EL (cell line): ENCODE results near the gene HSPB2.
A peak's percentile ranks its signal among the peaks of the same experiment; 100 is the strongest.
"Not testable (repeated sequence)": the region's sequence is repeated elsewhere in the genome, so short reads cannot be mapped to it uniquely, and the experiment has no call there.

Source experiments
- DNase-seq: peaks from one replicate; pipeline ENCODE4 v3.0.0-alpha.2; 2016

The HSPB2 gene, protein sequence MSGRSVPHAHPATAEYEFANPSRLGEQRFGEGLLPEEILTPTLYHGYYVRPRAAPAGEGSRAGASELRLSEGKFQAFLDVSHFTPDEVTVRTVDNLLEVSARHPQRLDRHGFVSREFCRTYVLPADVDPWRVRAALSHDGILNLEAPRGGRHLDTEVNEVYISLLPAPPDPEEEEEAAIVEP

GRCh38 chr11:111912535-111912934 is at the start of gene HSPB2:
Gene HSPB2 (plus strand): TSS chr11:111912734. CDS start chr11:111912830, 96 bp downstream.
- no peak for DNase-seq

DNA sequence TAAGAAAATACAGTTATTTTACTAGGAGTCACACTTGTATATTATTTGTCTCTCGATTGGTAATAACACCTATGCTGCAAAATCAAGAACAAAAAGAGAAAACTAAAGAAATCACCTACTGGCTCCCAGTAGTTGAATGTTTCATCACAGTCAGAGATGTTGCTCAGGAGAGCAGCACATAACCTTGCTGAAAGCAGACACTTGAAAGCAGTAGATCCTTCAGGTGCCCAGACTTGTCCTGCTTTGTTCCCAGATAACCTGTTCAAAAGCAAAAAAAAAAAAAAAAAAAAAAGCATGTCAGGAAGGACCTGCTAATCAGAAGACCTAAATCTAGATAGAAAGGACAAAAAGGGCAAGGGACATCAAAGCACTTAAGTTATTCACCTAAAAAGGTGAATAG is 42.4 kb upstream of the HSPB2 start:
- no peak for DNase-seq

GRCh38 chr11:111870522-111870885 is 42.0 kb upstream of the HSPB2 start:
- DNase-seq, result peak; percentile 3

DNA sequence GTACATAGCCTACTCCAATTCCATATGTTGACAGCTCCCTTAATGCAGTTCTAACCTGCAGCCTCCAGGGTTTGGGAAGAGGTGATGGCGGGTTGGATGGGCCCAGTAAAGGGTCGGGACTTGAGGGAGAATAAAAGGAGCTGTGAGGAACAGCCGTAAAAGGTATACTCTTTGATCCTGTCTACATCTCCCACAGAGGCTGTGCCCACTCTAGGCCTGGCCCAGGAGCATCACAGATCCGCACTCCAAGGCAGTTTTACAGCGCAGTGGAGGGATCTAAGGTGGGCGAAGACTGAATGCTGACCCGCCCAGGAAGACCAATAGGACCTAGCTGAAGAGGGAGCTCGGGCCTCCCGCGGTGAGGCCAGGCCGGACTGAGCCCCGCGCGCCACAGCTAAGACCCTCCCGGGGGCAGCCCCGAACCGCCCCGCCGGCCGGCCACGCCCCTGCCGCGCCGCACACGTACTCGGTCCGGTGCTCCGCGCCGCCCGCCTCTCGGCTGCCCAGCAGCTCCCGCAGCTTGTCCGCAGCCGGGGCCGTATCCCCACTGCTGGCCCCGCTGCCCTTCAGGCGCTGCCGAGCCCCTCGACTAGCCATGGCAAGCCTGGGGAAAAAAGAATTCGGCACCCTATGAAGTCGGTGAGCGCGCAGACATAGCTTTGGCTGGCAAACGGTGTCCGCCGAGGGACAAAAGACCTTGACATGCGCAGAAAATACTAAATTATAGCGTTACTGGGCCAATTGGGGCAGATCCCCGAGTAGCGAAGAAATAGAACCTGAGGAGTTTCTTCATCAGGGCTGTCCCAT is 41.4 kb upstream of the HSPB2 start, which contains the start of gene ALG9:
Gene ALG9, minus strand, starts transcription at position 696 of the 807 bp plus-strand sequence. Its CDS starts 99 bp downstream, at position 597.
- peak; percentile 78 for DNase-seq

DNA sequence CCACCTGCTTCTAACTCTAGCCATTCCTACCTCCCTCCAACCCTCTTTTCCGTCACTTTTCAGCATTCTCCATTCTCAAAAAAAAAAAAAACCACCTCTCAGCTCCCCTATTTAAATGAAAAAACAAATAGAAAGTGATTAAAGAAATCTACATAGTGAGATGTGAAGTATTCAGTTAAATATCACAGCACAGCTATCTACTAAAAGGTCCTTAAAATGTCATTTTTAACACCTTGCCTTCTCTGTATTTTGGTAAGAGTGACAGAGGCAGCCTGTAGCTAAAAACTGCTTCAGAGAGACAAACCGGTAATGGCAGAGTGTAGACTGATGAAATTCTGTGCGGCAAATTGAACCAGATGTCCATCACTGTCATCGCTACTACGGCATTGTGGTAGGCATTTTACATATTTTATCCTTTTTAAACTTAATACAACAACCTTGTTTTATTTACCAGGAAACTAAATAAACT is 40.8 kb upstream of the HSPB2 start:
- DNase-seq, result no peak

- DNase-seq, result no peak
Measured at GRCh38 chr11:111878385-111878848, 34.1 kb upstream of the HSPB2 start.

DNA sequence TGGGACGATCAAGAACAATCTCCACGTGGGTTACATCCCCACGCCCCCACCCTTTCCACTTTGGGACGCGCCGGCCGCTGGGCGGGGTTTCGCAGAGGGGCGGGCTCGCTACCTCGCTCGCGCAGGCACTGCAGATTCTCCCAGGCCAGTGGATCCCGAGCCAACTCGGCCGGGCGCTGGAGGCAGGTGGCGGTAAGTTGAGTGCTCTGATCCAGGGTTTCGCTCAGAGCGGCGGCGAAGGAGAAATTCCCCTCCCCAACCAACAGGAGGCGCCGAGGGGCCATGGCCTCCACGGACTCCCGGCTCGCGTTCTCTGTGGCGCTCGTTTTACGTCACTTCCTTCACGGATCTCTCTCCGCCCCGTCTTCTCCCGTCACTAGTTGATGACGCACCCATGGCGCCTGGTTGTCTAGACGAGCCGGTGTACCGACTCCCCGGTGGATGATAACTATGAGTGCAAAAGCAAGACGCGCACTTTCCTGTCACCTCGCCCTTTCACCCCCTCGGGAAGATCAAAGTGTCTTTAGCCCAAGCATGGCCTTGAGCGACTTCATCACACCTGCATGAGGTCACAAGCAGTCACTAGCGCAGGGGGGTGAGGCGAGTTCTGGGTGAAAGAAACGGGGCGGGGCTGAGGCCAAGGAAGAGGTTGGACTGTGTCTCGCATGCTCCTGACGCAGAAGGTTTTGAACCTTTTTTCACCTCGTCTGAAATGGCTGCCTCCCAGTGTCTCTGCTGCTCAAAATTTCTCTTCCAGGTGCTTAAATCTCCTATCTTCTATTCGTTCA is 33.5 kb upstream of the HSPB2 start, which contains the start of the genes CFAP68 and FDXACB1:
Gene CFAP68, plus strand, starts transcription at position 693 of the 788 bp plus-strand sequence. Its CDS starts 20 bp downstream, at position 713.
Gene FDXACB1, minus strand, starts transcription at position 317 of the 788 bp plus-strand sequence. Its CDS starts 33 bp downstream, at position 284.
- DNase-seq, result peak; percentile 97

DNA sequence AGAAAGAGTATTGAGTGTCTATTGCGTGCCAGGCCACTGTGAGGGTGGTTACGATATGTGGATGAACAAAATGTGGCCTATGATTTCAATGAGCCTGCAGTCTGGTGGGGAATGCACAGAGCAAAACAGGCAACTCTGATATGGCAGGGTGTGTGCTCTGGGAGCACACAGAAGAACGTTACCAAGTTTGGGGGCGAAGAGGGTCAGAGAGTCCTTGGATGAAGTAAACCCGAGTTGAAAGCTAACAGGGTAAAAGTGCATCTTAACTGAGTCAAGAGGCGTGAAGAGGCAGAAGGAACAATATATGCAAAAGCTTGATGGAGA is 32.9 kb upstream of the HSPB2 start:
- no peak for DNase-seq

DNA sequence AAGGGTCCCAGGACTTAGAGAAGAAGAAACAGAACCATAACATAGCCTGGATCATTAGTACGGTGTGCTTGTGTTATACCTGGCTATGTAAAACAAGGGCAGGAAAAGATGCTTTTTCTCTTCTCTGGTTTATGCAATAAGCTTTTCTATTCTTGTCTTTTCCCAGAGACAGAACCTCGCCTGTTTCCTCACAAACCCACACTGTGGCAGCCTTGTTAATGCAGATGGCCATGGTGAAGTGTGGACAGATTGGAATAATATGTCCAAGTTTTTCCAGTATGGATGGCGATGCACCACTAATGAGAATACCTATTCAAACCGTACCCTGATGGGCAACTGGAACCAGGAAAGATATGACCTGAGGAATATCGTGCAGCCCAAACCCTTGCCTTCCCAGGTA is 30.3 kb upstream of the HSPB2 start:
- no peak for DNase-seq

DNA sequence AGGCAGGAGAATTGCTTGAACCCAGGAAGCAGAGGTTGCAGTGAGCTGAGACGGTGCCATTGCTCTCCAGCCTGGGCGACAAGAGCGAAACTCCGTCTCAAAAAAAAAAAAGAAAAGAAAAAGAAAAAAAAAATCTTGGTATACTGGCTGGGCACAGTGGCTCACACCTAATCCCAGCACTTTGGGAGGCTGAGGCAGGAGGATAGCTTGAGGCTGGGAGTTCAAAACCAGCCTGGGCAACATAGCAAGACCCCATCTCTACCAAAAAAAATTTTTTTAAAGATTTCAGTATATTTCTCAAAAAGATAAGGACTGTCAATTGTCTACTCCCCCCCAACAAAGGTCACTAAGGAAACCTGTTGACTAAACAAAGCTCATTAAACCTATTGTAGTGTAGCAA is 27.5 kb upstream of the HSPB2 start:
- not testable (repeated sequence) for DNase-seq

DNA sequence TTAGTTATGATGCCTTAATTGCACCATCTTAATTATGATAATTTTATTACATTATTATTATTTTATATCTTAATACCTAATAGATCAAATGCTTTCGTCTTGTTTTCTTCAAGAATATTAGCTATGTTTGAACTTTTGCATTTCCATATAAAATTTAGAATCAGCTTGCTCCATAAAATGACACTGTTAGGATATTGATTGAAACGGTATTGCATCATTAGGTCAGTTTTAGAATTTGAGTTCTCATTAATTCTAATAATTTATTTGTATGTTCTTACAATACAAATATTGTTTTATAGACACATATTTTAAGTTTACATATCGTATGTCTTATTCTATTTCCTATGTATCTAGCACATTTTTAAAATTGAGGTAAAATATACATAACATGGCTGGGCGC is 26.5 kb upstream of the HSPB2 start:
- DNase-seq, result no peak

GRCh38 chr11:111886844-111887243 is 25.7 kb upstream of the HSPB2 start:
- DNase-seq, result no peak

- DNase-seq, result no peak
Measured at GRCh38 chr11:111905411-111905810, 7.1 kb upstream of the HSPB2 start.

GRCh38 chr11:111906680-111907079 is 5.9 kb upstream of the HSPB2 start:
- no peak for DNase-seq

DNA sequence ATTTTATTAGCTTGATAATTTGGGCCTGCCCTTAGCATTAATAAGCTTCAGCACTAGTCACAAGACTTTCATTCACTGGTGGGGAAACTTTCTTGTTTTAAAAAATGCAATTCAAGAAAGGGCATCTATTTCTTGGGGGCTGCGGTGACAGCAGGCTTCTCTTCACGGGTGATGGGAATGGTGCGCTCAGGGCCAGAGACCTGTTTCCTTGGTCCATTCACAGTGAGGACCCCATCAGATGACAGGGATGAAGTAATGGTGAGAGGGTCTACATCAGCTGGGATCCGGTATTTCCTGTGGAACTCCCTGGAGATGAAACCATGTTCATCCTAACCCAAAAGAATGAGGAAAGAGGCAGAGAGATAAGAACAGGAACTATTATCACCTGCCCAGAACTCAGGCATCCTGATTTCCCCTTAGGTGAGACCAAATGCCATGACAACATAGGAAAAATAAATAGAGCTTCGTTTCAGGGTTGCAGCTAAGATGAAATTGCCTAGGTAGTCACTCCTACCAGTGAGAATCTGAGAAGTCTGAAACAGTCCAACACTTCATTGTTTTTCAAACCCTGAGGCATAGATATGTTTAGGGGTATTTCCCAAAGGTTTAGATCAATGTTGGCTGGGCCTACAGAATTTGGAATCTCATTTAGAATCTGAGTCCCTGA is 3.8 kb upstream of the HSPB2 start:
- DNase-seq, result no peak

- DNase-seq, result no peak
Measured at GRCh38 chr11:111909378-111909777, 3.2 kb upstream of the HSPB2 start.

GRCh38 chr11:111910676-111911562 is 1.6 kb upstream of the HSPB2 start:
- DNase-seq, result no peak

DNA sequence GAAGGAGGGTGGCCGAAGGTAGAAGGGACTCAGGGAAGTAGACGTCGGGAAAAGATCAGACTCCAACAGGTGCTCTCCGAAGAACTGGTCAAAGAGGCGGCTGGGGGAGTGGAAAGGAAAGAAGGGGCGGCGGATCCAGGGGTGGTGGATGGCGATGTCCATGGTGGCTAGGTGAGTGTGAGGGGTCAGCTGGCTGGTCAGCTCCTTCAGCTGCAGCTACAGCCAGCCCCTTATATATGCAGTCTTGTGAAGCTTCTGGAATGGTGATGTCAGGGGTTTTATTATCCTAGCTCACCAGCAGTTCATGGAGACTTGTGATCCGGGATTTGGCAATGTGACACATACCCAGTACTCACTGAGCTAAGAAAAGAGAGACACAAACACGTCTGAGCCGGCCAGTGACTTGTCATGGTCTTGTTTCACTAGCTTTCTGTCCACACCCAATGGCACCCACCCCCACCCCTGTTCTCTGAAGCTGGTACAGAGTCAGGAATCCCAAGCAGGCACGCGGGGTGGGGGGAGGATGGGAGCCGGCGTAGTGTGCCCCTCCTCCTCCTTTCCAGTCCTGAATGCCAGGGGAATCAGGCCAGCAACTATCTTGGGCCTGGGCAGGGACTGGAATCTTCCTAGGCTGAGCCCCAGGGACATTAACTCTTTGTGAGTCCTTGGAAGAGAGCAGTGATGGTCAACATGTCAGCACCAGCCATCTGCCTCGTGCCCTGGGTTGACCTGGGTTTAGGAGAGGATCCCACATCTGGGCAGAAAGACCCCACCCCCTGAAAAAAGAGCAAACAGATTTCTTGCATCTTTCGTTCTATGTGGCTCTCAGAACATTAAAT is 752 bp upstream of the HSPB2 start, which contains the start of gene CRYAB:
Gene CRYAB, minus strand, starts transcription at position 208 of the 839 bp plus-strand sequence. Its CDS starts 46 bp downstream, at position 162.
- peak; percentile 79 for DNase-seq

DNA sequence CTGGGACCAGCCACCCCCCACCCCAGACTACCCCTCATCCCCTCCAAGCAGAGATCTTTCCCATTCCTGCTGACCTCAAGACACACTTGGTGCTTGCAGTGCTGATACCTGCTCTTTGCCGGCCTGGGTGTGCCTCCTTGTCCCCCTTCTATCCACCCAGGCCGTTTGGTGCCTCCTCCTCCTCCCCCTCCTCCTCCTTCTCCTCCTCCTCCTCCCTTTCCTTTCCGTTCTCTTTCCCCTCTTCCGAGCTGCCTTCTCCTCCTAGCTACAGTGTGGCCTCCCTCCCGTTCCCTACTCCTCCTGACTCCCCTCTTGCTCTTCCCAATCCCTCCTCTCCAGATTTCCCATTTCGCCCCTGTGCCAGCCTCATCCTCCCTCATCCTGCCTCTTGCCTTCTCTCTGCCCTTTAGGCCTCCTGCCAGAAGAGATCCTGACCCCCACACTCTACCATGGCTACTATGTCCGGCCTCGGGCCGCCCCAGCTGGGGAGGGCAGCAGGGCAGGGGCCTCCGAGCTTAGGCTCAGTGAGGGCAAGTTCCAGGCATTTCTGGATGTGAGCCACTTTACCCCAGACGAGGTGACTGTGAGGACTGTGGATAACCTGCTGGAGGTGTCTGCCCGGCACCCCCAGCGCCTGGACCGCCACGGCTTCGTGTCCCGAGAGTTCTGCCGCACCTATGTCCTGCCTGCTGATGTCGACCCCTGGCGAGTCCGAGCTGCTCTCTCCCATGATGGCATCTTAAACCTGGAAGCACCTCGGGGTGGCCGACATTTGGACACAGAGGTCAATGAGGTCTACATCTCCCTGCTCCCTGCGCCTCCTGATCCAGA is 712 bp downstream of the HSPB2 start:
- no peak for DNase-seq

DNA sequence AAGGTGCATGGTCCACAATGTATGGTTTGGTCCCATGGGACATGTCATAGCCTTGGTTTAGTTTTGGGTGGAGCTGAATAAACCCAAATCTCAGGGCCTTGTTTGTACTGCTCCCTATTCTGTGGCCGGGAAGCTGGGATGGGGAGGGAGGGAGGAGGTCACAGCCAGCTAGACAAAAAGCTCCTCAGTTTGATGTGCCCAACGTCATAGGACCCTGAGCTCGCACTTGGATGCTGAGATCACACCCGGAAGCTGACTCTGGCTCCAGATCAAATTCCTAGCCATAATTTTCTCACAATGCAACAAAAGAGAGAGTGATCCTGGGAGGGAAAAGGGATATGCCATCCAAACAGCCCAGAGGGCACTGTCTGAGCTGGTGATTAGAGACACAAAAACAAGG is 1.5 kb downstream of the HSPB2 start:
- peak; percentile 82 for DNase-seq
